HuH-7 (cell line): Measurements from ENCODE around the gene PKP4.
A peak's percentile ranks its signal among the peaks of the same experiment; 100 is the strongest.

Experiments
- DNase-seq: peaks from one replicate; pipeline ENCODE4 v3.0.0; 2011; ENCODE audit warnings: low spot score

The PKP4 gene

DNA sequence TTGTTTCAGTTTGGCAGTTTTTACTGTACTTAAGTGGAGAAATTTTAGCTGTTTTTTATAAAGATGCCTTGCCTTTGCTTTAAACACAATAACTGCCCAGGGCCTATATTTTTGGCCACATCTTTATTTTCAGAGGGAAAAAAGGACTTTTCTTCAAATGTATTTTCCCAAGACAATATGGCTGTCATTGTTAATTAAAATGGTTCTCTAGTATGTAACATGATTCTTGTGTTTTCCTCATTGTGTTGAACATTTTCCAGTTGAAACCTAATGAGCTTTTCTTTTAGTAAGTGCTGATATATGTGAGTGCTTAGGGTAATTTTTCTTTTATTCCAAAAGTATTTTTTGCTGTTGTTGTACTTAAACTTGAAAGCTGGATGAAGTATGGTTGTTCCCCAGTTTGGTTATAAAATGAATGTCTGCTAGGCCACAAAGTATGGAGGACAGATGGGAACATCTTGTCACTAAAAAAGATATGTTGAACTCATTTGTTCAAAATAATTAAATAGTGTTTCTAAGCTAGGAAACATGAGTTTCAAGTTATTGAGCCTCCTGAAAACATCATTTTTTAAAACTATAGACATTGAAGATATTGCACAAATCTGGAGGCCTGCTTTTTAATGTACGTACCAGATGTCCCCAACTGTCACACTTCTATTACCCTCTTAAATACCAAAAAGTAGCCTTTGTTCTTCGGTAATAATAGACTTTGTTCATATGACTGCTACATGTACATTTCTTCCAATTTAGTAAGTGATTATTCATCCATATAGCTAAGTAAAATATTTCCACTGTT, 190.9 kb downstream of the PKP4 start:
- no peak for DNase-seq

DNA sequence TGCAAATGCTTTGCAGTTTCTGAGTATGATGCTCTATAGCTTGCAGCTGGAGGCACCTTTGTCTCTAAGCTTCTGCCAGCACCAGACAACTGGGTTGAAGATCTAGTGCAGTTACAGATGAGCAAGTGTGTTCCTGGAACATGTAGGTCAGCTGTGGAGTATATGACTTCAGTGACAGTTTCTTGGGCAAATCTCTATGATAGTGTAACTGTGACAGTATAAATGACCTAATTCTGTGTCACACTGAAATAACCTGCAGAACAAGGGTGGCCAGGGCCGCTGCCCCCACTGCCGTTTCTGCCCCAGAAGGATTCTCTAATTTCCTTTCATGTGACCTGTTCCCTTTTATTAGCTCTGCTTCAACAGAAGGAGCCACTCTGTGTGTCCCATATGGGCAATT, 193.1 kb downstream of the PKP4 start:
- no peak for DNase-seq

DNA sequence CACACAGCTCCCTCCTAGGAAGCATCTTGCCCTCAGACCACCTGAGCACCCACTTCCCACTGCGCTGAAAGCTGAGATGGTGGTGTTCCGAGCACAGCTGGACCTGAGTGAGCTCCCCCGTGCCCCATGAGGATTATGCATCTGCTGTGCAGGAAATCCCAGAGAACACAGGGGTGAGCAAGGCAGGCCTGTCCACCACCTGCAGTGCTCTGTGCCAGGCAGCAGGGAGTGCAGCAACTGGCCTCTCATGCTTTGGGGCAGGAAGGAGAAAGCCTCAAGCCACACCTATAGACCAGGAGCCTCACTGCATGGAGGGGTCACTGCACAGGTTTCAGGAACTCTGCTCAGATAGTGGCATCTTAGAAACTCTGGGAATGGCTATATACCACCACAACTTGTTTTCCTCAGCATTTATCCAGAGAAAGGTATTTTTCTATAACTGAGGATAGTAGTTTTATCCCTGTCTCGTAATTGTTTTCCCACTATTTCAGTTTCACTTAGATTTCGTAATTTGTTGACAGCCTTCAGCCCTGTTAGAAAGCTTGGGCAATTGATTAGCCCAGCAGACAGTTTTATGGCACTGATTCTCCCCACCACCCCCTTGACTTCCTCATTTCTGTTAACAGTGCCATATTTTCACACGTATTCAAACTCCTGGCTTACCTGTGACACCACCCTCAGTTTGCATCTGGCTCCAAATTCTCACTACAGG, 194.1 kb downstream of the PKP4 start:
- peak; percentile 42 for DNase-seq

DNA sequence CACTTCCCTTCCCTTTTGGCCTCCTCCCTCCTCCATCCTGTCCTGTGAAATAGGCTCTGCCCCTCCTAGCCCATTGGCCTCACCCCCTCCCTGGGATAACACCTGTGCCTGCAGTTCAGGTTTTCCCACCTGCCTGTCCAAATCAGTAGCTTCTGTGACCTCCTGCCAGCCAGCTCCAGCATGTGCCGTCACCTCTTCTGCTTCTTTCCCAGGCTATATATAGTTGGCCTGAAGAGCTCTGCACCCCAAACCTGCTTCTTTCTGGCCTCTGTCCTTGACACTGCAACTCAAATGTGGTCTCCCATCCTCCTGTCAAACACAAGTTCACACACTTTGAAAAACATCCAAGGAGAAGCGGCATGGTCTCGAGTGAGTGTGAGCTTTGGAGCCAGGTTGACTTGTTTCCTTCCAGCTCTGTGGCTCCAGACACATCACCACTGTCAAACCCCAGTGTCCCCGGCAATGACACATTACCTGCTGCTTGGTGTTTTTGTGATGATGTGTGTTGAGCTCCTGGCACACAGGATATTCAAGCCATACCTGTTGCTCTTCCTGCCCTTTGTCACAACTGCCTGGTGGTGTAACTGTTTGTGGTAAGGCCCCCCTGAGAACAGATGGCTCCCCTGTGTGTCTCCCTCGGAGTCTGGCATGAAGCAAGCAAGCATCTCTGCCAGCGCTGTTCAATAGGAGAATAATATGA, 194.8 kb downstream of the PKP4 start:
- no peak for DNase-seq

DNA sequence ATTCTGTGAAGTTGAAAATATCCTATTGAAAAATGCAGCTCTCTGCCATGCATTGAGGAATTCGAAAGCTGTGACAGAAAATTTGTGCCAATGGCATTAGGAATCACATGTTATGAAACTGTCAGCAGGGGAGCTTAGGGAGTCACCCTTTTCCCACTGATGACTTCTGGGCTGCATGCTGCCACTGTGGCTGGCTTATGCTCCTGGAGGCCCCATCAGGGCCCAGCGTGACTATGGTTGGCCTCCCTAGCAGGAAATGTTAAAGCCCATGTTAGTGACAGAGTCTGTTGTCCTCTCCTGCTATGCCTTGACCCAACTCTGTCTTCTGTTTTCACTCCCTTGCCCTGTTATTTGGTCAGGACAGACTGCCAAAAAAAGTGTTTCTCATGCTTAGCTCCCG, 198.9 kb downstream of the PKP4 start:
- DNase-seq, result no peak

DNA sequence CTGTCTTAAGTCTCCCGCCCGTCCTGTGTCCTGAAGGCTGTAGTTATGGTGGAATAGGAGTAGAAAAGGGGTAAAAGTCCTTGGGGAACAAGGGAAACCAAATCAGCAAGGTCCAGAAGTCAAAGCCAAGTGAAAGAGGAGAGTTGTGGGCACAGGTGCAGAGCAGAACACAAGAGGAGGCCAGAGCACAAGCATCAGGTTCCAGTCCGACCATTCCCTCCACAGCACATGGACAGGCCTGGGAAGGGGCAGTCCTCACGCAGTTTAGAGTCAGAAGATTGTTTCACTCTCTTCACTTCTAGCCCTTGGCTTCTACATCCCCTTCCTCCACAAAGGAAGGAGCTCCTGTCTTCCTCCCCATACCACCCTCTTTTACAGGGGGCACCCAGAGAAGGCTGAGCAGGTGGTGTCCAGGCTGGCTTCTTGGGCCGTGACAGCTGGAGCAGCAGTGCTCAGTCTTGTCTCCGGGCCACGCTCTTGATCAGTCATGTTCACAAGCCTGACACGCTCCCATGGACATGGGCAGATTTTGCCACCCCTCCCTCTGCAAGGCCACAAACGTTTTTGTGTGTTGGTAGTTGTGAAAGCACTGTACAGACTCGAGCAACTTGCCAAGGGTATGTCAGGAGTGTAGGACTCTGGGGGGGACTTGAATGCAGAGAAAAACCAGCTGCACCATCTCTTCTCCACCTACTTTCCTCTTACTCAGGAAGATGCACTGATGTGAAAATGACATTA, 199.9 kb downstream of the PKP4 start:
- DNase-seq, result no peak

DNA sequence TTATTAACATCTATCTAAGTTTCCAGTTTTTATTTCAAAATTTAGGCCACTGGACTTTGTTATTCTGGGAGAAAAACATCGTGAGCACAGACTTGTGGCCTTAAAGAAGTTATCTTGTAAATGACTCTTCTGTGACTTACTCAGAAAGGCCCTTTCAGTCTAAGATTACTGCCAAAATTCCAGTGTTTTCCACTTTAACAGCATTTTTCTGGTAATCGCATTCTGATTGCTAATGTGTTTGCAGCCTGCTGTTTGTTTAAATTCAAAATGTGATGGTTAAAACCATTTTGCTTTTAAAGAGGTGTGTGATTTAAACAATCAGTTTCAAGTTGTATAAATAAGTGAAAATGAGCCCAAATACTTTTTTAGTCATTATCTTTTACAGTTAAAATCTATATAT, 201.6 kb downstream of the PKP4 start:
- DNase-seq, result no peak

DNA sequence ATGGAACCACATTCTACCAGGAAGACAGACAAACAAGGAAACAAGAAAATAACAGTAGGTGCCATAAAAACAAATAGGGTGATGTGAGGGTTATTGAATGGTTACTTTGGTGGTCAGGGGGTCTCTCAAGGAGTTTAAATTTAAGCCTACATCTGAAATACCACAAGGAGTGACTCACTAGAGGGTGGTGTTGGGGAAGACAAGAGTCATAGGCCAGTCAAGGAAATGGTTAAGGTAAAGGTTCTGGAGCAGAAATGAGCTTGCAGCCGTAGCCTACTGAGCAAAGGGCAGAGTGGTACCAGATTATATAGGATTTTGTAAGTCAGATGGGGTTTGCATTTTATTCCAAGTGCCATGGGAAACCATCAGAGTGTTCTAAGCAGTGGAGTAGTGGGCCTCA, 202.7 kb downstream of the PKP4 start:
- DNase-seq, result no peak

DNA sequence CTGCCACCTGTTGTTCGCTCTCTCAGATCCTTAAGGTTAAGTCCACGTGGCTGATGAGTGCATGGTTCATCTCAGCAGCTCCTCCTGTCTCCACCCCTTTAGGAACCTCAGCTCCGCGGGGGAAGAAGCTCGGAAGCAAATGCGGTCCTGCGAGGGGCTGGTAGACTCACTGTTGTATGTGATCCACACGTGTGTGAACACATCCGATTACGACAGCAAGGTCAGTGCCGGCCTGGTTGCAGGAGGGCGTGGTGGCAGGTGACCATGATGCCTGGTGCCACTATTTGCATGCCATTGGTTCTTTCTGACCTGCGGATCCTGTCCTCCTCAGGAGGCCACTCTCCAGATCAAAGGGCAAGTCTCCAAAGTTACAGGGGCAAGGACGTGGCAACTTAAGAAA, 204.5 kb downstream of the PKP4 start:
- no peak for DNase-seq

DNA sequence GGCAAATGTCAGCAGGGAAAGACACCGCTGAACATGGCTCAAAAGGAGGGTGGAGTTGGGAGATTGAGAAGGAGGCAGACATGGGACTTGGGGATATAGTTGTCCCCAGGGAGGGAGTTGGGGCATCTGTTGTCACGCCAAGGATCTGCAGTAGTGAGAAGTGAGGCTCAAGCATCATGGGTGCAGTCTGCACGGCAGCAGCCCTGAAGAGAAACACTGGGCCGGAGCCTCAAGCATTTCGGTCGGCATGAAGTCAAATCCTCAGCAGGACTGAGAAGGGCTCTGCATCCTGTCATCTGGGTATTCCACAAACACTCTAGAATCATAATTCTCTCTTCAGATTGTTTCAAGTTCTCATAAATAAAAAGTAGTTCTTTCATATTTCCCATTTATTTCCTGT, 205.7 kb downstream of the PKP4 start:
- no peak for DNase-seq

DNA sequence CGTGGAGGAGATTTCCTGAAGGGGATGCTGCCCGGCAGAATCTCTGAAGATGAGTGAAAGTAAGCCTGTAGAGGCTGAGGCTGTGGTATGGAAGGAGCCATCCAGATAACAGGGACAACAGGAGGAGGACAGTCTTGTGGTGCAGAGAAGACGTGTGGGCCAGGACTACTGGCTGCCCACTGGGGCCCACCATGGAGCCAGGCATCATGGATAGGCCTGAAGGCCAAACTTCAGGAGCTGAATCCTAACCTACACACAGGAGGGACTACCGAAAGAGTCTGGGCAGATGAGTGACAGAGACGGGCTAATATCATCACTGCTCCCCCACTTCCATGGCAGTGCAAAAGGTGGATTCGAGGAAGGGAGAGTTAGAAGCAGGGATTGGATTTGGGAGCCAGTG, 207.0 kb downstream of the PKP4 start:
- DNase-seq, result no peak

DNA sequence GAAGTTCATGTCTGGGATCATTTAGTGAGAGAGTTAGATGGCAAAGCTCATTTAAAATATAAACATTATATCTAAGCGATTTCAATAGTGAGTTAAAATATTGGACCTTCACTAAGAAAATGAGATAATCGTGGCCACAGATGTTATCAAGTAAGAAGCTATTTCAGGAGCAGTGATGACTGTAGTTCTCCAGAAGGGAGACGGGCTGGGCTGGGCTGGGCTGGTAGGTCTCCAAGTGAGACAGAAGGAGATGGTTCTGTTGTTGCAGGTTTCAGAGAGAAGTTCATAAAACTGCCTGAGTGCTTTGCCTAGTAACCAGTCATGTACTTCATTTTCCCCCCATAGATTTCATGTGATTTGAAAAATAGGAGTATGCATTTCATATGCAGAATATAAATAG, 208.2 kb downstream of the PKP4 start:
- DNase-seq, result no peak

DNA sequence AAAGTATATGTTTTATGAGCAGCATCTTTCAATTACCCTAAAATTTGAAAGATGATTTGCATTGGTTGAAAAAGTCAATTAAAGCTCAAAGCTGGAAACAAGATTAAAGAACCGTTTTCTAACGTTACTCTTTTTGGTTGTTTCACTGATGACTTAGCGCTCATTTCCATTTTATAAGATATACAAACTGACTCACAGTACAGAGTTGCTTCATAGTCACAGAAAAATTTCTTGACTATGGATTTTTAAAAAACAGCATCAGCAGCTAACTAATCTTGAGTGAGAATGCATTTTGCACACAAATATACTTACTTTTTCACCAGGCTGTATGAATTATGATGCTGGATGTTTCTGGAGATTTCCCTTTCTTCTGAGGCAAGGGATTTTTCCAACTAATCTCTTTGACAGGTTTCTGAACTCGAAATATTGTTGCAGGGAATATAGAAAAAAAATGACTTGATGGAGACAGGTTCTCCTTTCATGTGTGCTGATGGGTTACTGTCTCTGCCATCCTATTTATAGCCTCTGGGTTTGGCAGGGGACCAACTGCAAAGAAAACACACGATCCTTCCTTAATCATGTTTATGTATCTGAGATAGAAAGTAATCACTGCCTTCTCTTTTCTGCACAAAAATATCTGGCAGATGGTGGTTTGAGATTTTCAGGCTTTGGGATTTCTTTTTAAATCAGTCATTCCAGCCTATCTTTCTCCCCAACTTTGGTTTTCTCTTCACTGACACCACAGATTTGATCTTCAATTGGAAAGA, 209.0 kb downstream of the PKP4 start:
- DNase-seq, result no peak

DNA sequence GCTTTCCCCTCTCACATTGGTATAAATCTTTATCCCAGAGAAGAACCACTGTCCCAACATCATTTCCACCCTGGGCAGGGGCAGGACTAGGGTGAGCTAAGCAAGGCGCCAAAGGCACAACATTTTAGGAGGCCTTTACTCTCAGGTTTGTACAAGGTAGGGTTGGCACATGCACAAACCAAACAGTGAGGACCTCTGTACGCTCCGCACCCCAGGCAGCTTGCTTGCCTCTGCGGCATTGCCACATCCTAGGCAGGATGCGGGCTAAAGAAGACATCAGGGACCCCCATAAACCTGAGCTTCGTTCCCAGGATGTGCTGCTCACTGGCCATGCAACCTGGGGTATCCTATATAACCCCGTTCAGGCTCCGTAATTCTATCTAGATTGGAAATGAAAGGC, 210.2 kb downstream of the PKP4 start:
- no peak for DNase-seq

DNA sequence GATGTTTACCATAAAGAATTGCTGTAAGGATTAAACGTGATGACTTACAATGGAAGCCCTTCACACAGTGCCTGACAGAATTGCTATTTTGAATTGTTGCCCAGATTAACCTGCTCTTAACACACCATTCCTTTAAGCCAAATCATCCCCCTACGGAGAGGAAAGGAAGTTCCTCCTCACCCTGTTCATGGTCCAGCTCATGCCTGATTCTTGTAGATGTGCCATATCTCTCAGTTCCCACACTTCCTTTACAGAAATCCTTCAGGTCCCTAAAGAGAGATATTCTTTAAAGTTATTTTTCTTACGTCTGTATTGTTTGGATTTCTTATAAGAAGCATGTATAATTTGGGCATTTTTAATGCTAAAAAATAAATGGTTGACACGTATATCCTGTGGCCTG, 210.8 kb downstream of the PKP4 start:
- DNase-seq, result no peak

DNA sequence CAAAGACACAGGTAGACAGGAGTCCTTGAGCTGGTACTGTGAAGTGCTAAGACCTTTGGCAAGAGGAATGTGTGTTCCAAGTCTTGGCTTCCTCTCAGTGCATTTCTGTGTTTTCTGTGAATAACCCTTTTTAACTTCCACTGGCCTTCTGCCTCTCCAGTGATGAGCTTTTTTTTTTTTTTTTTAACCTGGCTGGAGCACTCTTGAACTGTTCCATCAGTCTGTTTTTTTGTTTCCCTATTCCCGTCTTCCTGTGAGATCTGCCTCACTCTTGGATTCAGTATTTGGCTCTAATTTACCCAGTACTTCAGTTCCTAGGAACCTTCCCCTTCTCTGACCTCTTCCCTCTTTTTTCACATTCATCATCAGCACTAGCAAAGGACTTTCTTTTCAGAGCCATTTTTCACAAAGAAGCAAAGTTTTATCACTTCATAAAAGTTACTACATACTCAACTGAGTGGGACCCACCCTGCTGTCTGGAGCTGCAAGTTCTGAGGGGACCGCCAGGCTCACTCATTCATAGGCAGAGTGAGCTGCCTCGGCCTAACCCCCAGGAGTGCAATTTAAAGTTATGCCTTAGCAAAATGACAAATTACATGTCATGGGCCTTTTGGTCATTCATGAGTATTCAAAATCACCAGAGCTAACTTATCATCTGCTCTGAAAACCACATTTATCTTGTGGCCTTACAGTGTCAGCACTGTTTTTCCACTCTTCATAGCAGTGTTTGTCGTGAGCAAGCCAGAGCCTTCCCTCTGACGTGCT, 211.4 kb downstream of the PKP4 start:
- DNase-seq, result no peak

DNA sequence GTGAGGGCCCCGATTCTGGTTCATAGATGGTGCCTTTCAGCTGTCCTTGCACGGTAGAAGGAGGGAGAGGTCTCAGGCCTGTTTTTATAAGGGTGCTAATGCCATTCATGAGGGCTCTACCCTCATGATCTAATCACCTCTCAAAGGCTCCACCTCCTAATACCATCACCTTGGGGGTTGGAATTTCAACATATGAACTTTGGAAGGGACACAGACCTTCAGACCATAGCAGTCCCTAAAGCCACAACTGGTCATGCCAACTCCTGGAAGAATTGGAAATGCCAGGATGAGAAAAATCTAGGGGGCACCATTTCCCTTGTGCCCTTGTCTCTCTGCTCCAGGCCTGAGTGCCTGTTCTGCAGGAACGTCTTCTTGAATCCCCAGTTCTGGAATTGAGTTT, 213.5 kb downstream of the PKP4 start:
- no peak for DNase-seq

DNA sequence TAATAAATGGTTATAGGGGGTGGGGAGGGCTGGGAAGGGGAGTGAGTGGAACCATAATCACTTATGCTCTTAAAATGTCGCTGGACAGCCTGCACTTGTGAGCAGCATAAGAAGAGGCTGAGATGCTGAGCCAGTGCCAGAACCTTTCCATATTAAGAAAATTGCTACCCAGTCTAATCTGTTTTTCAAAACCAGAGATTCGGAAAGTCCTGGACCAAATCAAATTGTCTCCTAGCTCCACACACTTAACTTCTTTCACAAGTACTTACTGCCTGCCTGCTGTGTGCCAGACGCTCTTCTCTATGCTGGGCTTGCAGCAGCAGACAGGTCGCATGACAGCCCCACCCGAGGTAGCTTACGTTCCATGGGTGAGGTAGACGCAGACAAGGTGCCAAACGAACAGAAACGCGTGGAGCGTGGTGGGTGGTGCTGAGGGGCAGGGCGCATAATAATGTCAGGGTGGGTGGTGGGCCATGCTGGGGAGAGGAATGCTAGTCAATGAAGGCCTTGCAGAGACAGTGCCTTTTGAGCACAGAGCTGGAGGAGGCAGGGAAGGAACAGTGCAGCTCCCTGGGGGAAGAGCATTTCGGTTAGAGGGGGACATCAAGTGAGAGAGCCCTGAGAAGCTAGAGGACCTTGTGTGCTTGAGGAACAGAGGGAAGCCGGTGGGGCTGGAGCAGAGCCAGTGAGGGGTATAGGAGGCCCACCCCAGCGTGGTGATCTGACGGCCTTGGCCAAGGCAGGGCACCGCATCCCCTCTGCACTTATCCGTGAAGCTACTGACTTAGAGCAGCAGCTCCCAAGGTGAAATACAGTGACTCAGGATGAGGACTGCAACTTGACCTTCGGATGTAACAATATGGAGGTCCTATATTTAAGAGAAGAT, 214.9 kb downstream of the PKP4 start:
- no peak for DNase-seq

DNA sequence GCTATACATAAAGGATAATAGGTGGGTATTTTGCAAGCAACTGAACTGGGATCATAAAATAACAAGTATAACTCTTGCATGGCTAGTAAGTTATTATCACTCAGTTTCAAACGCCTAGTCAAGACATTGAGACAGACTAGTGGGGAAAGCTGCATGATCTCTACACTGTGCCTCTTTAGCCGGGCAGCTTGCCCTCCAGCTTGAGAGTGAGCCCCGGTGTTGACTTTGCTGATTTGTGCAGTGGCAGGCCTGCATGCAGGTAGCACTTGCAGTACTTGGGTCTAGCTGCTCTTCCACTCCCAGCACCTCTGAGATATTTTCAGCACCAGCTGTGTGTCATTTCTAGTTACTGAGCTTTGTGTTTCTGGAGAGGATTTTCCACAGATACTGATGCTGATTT, 219.5 kb downstream of the PKP4 start:
- no peak for DNase-seq

DNA sequence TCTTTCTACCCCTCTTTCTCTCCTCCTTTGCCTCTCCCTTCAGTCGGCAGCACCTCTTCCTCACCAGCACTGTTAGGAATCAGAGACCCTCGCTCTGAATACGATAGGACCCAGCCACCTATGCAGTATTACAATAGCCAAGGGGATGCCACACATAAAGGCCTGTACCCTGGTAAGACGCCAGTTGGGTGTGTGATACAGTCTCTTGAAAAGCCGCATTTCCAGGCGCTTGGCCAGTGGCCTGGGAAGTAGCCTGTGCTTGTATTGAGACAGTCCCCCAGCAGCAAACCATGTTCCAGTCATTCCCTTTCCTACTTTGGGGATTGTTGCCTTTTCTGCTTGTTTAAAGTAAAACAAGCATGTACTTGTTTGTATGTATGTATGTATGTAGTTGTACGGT, 219.9 kb downstream of the PKP4 start:
- DNase-seq, result no peak
